CD4-positive, alpha-beta T cell (primary cell): Measurements from ENCODE around the gene PLEKHA4. TPM values are rescaled to one million over a fixed set of nuclear protein-coding genes. Genes with fewer than 3 reads are reported as not detected.

Experiments
- ATAC-seq: fragments of 200-7000 bp; cut with Tn5 transposase; one replicate; pipeline ENCODE4 v1.10.0; 2022; ENCODE audit warnings: mild to moderate bottlenecking; ENCODE audit not compliant: poor library complexity
- CTCF ChIA-PET: fragments of 350-600 bp; sonication (Branson Sonifier 250); formaldehyde crosslinking; loops from one replicate; lab custom pipeline; 2021; ENCODE audit warnings: antibody characterized with exemption, inconsistent platforms; lab: Charles Lee
- POLR2A ChIA-PET: fragments of 350-600 bp; sonication (Branson Sonifier 250); formaldehyde crosslinking; loops from one replicate; lab custom pipeline; 2021; ENCODE audit warnings: antibody characterized with exemption, inconsistent platforms; lab: Charles Lee
- DNase-seq, 14 experiments: peaks; one replicate each; pipeline ENCODE4 v3.0.0-alpha.2; 2013 to 2020; ENCODE audit warnings: mixed read lengths in 2 of 14
- H3K27ac ChIP-seq, 2 donors: one replicate each; pipeline versions ENCODE4 v1.5.1 to v1.7.0; 2013; ENCODE audit warnings: low read length in 2 of 2, low read depth in 1 of 2, mild to moderate bottlenecking in 1 of 2
- H3K27me3 ChIP-seq, 2 experiments: 1 replicate in 1 of 2; 2 replicates in 1 of 2; pipeline versions ENCODE4 v1.6.1 to v1.7.0; 2013; ENCODE audit warnings: low read length in 2 of 2, control low read depth in 1 of 2, mild to moderate bottlenecking in 1 of 2, moderate library complexity in 1 of 2; ENCODE audit not compliant: insufficient read depth in 2 of 2, control insufficient read depth in 1 of 2
- H3K36me3 ChIP-seq: one replicate; pipeline ENCODE4 v1.6.1; 2013; ENCODE audit warnings: low read length, control low read depth; ENCODE audit not compliant: insufficient read depth
- H3K4me1 ChIP-seq: one replicate; pipeline ENCODE4 v1.6.1; 2013; ENCODE audit warnings: low read length, control low read depth; ENCODE audit not compliant: insufficient read depth
- H3K4me3 ChIP-seq: one replicate; pipeline ENCODE4 v1.5.1; 2013; ENCODE audit warnings: mild to moderate bottlenecking, low read length, moderate library complexity
- H3K9me3 ChIP-seq, 2 experiments: 1 replicate in 1 of 2; 2 replicates in 1 of 2; pipeline versions ENCODE4 v1.6.1 to v1.7.0; 2013; ENCODE audit warnings: low read length in 2 of 2, mild to moderate bottlenecking in 2 of 2, control low read depth in 1 of 2, moderate library complexity in 1 of 2; ENCODE audit not compliant: control insufficient read depth in 1 of 2, insufficient read depth in 1 of 2
- H3K27ac Mint-ChIP-seq: one replicate; pipeline ENCODE4 v1.8.0; 2020; ENCODE audit warnings: mixed read lengths
- H3K27me3 Mint-ChIP-seq: one replicate; pipeline ENCODE4 v1.8.0; 2021; ENCODE audit warnings: mixed read lengths
- H3K36me3 Mint-ChIP-seq: one replicate; pipeline ENCODE4 v1.8.0; 2021; ENCODE audit warnings: low read depth, mixed read lengths
- H3K4me1 Mint-ChIP-seq: one replicate; pipeline ENCODE4 v1.8.0; 2021; ENCODE audit warnings: low read depth, mixed read lengths
- H3K4me3 Mint-ChIP-seq: one replicate; pipeline ENCODE4 v1.8.0; 2020; ENCODE audit warnings: mild to moderate bottlenecking, mixed read lengths
- H3K9me3 Mint-ChIP-seq: one replicate; pipeline ENCODE4 v1.8.0; 2020; ENCODE audit warnings: mixed read lengths
- CTCF ChIP-seq: fragments of 200-600 bp; IDR thresholded peaks from one replicate; pipeline ENCODE4 v1.8.0; 2022; ENCODE audit warnings: antibody characterized with exemption, mild to moderate bottlenecking
- intact Hi-C, 2 experiments: fragments of 100-400 bp; cut with DNase I in 1 of 2; cut with micrococcal nuclease in 1 of 2; formaldehyde crosslinking; loops; one replicate each; pipeline versions ENCODE4 v1.15.1 to v1.9.0; 2023 to 2025; cut with DNase I, micrococcal nuclease
- total RNA-seq, 174 experiments: library from RNA in 2 of 174; stranded (reverse) in 2 of 174; gene quantifications; one replicate each; pipeline ENCODE4 v1.2.3 and lab custom pipeline; 2021 to 2026

The PLEKHA4 gene
- total RNA-seq, 2 experiments from 2014 or later = 1.4 to 2.7 TPM

DNA sequence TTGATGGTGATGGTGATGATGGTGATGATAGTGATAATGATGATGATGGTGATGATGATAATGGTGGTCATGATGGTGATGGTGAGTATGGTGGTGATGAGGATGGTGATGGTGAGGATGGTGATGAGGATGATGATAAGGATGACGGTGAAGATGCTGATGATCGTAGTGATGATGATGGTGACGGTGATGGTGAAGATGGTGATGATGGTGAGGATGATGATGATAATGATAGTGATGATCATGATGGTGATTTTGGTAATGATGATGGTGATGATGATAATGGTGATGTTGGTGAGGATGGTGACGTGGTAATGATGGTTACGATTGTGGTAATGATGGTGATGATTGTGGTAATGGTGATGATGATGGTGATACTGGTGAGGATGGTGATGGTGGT lies 46.8 kb downstream of the PLEKHA4 start:
- Mint-ChIP-seq H3K27ac (no peak overlapping the region), H3K36me3 (no peaks in the 10 kb centered on the region), H3K27me3 (no peaks in the 10 kb centered on the region), H3K4me3 (no peak overlapping the region), H3K4me1 (no peaks in the 10 kb centered on the region), H3K9me3 (no peaks in the 10 kb centered on the region)
- DNase-seq = no peak
- Histone ChIP-seq H3K9me3 (peaks cover 0 to 2% of the 10 kb centered on the region in 2 experiments), H3K4me1 (no peaks in the 10 kb centered on the region), H3K4me3 (no peak overlapping the region), H3K27ac (no peak overlapping the region), H3K36me3 (no peaks in the 10 kb centered on the region), H3K27me3 (no peaks in the 10 kb centered on the region)
- ChIA-PET POLR2A (no interaction called here), CTCF (no interaction called here)
- no peak for ATAC-seq
- no peak for TF ChIP-seq CTCF
- intact Hi-C loops = loop anchor here in 1 of 2 experiments (1.0 kb wide), 1 partner anchor 16 kb away; no protein-coding TSS in a partner anchor

DNA sequence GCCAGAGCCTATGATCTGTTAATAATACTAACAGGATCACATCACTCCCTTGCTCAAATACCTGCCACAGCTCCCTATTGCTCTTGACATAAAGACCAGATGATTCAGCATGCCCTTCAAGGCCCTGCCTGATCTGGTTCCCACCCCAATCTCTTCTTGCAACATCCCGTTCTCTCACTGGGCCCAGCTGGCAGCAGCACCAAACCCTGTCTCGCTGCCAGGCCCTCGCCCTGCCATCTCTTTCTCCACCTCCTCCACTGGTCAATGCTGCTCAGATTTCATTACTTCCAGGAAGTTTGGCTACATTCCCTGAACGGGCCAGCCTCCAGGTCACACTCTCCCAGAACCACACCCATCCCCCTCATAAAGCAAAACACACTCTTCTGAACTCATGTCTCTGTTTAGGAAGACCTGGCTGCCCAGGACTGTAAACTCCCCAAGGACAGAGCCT lies 49.0 kb downstream of the PLEKHA4 start:
- Histone ChIP-seq H3K4me1 (no peaks in the 10 kb centered on the region), H3K27ac (no peak overlapping the region), H3K4me3 (no peak overlapping the region), H3K27me3 (no peaks in the 10 kb centered on the region), H3K36me3 (no peaks in the 10 kb centered on the region), H3K9me3 (no peaks in the 10 kb centered on the region)
- H3K27me3 Mint-ChIP-seq = no peaks in the 10 kb centered on the region
- no peaks in the 10 kb centered on the region for H3K9me3 Mint-ChIP-seq
- intact Hi-C loops = no loop called here
- no peak overlapping the region for H3K4me3 Mint-ChIP-seq
- ATAC-seq (no peak), DNase-seq (no peak)
- no peaks in the 10 kb centered on the region for H3K36me3 Mint-ChIP-seq
- CTCF ChIA-PET = no interaction called here
- no peak for TF ChIP-seq CTCF
- no peak overlapping the region for H3K27ac Mint-ChIP-seq
- POLR2A ChIA-PET = no interaction called here
- peaks cover 10% of the 10 kb centered on the region for H3K4me1 Mint-ChIP-seq

DNA sequence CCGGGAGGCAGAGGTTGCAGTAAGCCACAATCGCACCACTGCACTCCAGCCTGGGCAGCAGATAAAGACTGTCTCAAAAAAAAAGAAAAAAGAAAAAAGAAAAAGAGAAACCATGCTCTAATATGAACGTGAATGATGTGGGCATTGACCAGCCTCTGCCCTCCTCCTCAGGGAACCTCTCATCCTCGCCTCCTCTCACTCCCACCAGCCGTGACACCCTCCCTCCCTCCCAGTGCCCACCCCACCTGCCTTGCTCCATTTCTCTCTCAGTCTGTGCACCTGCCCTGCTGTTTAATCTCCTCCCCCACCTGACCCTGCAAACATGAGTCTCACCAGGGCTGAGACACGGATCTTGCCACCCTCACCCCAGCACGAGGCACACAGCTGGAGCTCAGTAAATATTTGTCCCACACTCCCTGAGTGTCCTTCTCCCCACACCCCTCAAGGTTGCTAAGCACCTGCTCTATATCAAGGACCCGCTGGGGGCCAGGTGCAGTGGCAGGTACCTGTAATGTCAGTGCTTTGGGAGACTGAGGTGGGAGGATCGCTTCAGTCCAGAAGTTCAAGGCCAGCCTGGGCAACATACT lies 50.1 kb downstream of the PLEKHA4 start:
- Mint-ChIP-seq H3K4me3 (no peak overlapping the region), H3K27me3 (no peaks in the 10 kb centered on the region), H3K36me3 (no peaks in the 10 kb centered on the region), H3K4me1 (peaks cover 10% of the 10 kb centered on the region), H3K9me3 (no peaks in the 10 kb centered on the region), H3K27ac (no peak overlapping the region)
- Histone ChIP-seq H3K9me3 (no peaks in the 10 kb centered on the region), H3K36me3 (no peaks in the 10 kb centered on the region), H3K27ac (no peak overlapping the region), H3K4me1 (no peaks in the 10 kb centered on the region), H3K27me3 (no peaks in the 10 kb centered on the region), H3K4me3 (no peak overlapping the region)
- no peak for TF ChIP-seq CTCF
- DNase-seq (no peak), ATAC-seq (no peak)
- ChIA-PET POLR2A (no interaction called here), CTCF (no interaction called here)
- intact Hi-C loops = no loop called here
